H9 (cell line): Measurements from ENCODE around the gene ZNF134. TPM values are rescaled to one million over a fixed set of nuclear protein-coding genes. Genes with fewer than 3 reads are reported as not detected.
A peak's percentile ranks its signal among the peaks of the same experiment; 100 is the strongest.

Source experiments
- DNase-seq: peaks from one replicate; pipeline ENCODE4 v3.0.0-alpha.2; 2017
- H2AFZ ChIP-seq: one replicate; pipeline ENCODE4 v1.6.1; 2013; ENCODE audit warnings: mild to moderate bottlenecking, low read length, control low read depth, moderate library complexity
- H2AK5ac ChIP-seq: 2 replicates; pipeline ENCODE4 v1.6.1; 2013; ENCODE audit warnings: low read length, control low read depth, mixed read lengths; ENCODE audit not compliant: insufficient read length
- H2BK120ac ChIP-seq: one replicate; pipeline ENCODE4 v1.6.1; 2013; ENCODE audit warnings: low read depth, mild to moderate bottlenecking, low read length, control low read depth, inconsistent platforms; ENCODE audit not compliant: poor library complexity, severe bottlenecking
- H2BK12ac ChIP-seq: 2 replicates; pipeline ENCODE4 v1.6.1; 2013; ENCODE audit warnings: low read length, control low read depth, mixed read lengths, low read depth; ENCODE audit not compliant: insufficient read length
- H2BK15ac ChIP-seq: 2 replicates; pipeline ENCODE4 v1.6.1; 2013; ENCODE audit warnings: low read depth, low read length, control low read depth
- H2BK20ac ChIP-seq: one replicate; pipeline ENCODE4 v1.6.1; 2013; ENCODE audit warnings: low read depth, mild to moderate bottlenecking, low read length, control low read depth, inconsistent platforms; ENCODE audit not compliant: poor library complexity, severe bottlenecking
- H2BK5ac ChIP-seq: 2 replicates; pipeline ENCODE4 v1.6.1; 2013; ENCODE audit warnings: low read length, control low read depth, mixed read lengths; ENCODE audit not compliant: insufficient read length
- H3K14ac ChIP-seq: 2 replicates; pipeline ENCODE4 v1.6.1; 2013; ENCODE audit warnings: low read length, control low read depth; ENCODE audit not compliant: insufficient read depth
- H3K18ac ChIP-seq: 2 replicates; pipeline ENCODE4 v1.6.1; 2013; ENCODE audit warnings: low read depth, mild to moderate bottlenecking, mixed read lengths, low read length, control low read depth; ENCODE audit not compliant: insufficient read length
- H3K23ac ChIP-seq: 2 replicates; pipeline ENCODE4 v1.6.1; 2013; ENCODE audit warnings: low read length, control low read depth, mixed read lengths, low read depth; ENCODE audit not compliant: insufficient read length
- H3K23me2 ChIP-seq: 2 replicates; pipeline ENCODE4 v1.6.1; 2013; ENCODE audit warnings: low read depth, mild to moderate bottlenecking, mixed read lengths, low read length, control low read depth; ENCODE audit not compliant: insufficient read length, poor library complexity, severe bottlenecking
- H3K27ac ChIP-seq: 2 replicates; pipeline ENCODE4 v1.5.1; 2013; ENCODE audit warnings: low read length, control low read depth, mixed read lengths, low read depth; ENCODE audit not compliant: insufficient read length
- H3K27me3 ChIP-seq: 2 replicates; pipeline ENCODE4 v1.6.1; 2013; ENCODE audit warnings: low read length, control low read depth, inconsistent platforms; ENCODE audit not compliant: insufficient read depth
- H3K4ac ChIP-seq: 2 replicates; pipeline ENCODE4 v1.6.1; 2013; ENCODE audit warnings: low read depth, mild to moderate bottlenecking, control low read depth, inconsistent platforms, low read length, moderate library complexity
- H3K4me1 ChIP-seq: 2 replicates; pipeline ENCODE4 v1.6.1; 2013; ENCODE audit warnings: low read length, control low read depth, inconsistent platforms; ENCODE audit not compliant: insufficient read depth
- H3K4me2 ChIP-seq: 2 replicates; pipeline ENCODE4 v1.6.1; 2013; ENCODE audit warnings: low read length, control low read depth, mixed read lengths; ENCODE audit not compliant: insufficient read length, insufficient read depth
- H3K56ac ChIP-seq: 2 replicates; pipeline ENCODE4 v1.6.1; 2013; ENCODE audit warnings: low read depth, mild to moderate bottlenecking, mixed read lengths, low read length, control low read depth; ENCODE audit not compliant: insufficient read length
- H3K79me1 ChIP-seq: 2 replicates; pipeline ENCODE4 v1.6.1; 2013; ENCODE audit warnings: low read depth, mild to moderate bottlenecking, moderate library complexity, low read length, control low read depth, inconsistent platforms; ENCODE audit not compliant: insufficient read depth, poor library complexity, severe bottlenecking
- H3K79me2 ChIP-seq: 2 replicates; pipeline ENCODE4 v1.6.1; 2013; ENCODE audit warnings: low read length, control low read depth, inconsistent platforms; ENCODE audit not compliant: insufficient read depth
- H3K9ac ChIP-seq: 2 replicates; pipeline ENCODE4 v1.6.1; 2013; ENCODE audit warnings: low read length, control low read depth, mixed read lengths; ENCODE audit not compliant: insufficient read length; ENCODE audit errors: extremely low read depth
- H3K9me3 ChIP-seq: one replicate; pipeline ENCODE4 v1.6.1; 2013; ENCODE audit warnings: low read depth, low read length, inconsistent platforms; ENCODE audit not compliant: control insufficient read depth
- H3T11ph ChIP-seq: one replicate; pipeline ENCODE4 v1.6.1; 2013; ENCODE audit warnings: mild to moderate bottlenecking, low read length, control low read depth, inconsistent platforms
- H4K20me1 ChIP-seq: one replicate; pipeline ENCODE4 v1.6.1; 2013; ENCODE audit not compliant: control insufficient read depth, insufficient read length, insufficient read depth
- H4K5ac ChIP-seq: 2 replicates; pipeline ENCODE4 v1.6.1; 2013; ENCODE audit warnings: low read depth, mild to moderate bottlenecking, mixed read lengths, low read length, control low read depth; ENCODE audit not compliant: insufficient read length
- H4K8ac ChIP-seq: replicated peaks from 2 replicates; pipeline ENCODE4 v1.6.1; 2013; ENCODE audit warnings: low read length, control low read depth, mixed read lengths, low read depth; ENCODE audit not compliant: insufficient read length
- H4K91ac ChIP-seq: 2 replicates; pipeline ENCODE4 v1.6.1; 2013; ENCODE audit warnings: low read depth, mild to moderate bottlenecking, moderate library complexity, mixed read lengths, low read length, control low read depth; ENCODE audit not compliant: insufficient read length
- H3K27ac Mint-ChIP-seq, 3 experiments: 2 replicates in 2 of 3; 3 replicates in 1 of 3; pipeline ENCODE4 v1.8.0; 2020 to 2021; ENCODE audit warnings: mixed read lengths in 3 of 3, mild to moderate bottlenecking in 1 of 3, moderate library complexity in 1 of 3
- H3K27me3 Mint-ChIP-seq: 2 replicates; pipeline ENCODE4 v1.8.0; 2021; ENCODE audit warnings: low read depth, mild to moderate bottlenecking, moderate library complexity, mixed read lengths
- H3K36me3 Mint-ChIP-seq, 3 experiments: 2 replicates in 2 of 3; 3 replicates in 1 of 3; pipeline ENCODE4 v1.8.0; 2020 to 2021; ENCODE audit warnings: low read depth in 3 of 3, mixed read lengths in 3 of 3; ENCODE audit not compliant: insufficient read depth in 1 of 3
- H3K4me1 Mint-ChIP-seq, 2 experiments: 2 replicates each; pipeline ENCODE4 v1.8.0; 2020; ENCODE audit warnings: mixed read lengths in 2 of 2
- H3K4me3 Mint-ChIP-seq, 2 experiments: 2 replicates in 1 of 2; 3 replicates in 1 of 2; pipeline ENCODE4 v1.8.0; 2020 to 2021; ENCODE audit warnings: mild to moderate bottlenecking in 2 of 2, mixed read lengths in 2 of 2, moderate library complexity in 1 of 2
- H3K9me3 Mint-ChIP-seq, 2 experiments: 2 replicates in 1 of 2; 3 replicates in 1 of 2; pipeline ENCODE4 v1.8.0; 2020; ENCODE audit warnings: mild to moderate bottlenecking in 2 of 2, mixed read lengths in 2 of 2, moderate library complexity in 1 of 2
- CTCF ChIP-seq: fragments of 200-600 bp; sonication (generic); conservative IDR thresholded peaks from 3 replicates; pipeline ENCODE4 v1.8.0; 2021; ENCODE audit warnings: antibody characterized with exemption, mild to moderate bottlenecking
- WGBS: extraction: QIAGEN DNeasy Blood & Tissue Kit; methylation state at CpG from one replicate; pipeline ENCODE4 v1.1.7; 2013; ENCODE audit warnings: missing lambda C conversion rate, low lambda C conversion rate, mixed read lengths; ENCODE audit not compliant: insufficient read length; ENCODE audit errors: extremely low coverage; 5-methylcytosine and 5-hydroxymethylcytosine counted together
- total RNA-seq: library from RNA; stranded (reverse); gene quantifications from 2 replicates; pipeline ENCODE4 v1.2.1, GENCODE V29; 2021

The ZNF134 gene
- total RNA-seq, 1 experiment from 2014 or later, result 44.1 TPM

DNA sequence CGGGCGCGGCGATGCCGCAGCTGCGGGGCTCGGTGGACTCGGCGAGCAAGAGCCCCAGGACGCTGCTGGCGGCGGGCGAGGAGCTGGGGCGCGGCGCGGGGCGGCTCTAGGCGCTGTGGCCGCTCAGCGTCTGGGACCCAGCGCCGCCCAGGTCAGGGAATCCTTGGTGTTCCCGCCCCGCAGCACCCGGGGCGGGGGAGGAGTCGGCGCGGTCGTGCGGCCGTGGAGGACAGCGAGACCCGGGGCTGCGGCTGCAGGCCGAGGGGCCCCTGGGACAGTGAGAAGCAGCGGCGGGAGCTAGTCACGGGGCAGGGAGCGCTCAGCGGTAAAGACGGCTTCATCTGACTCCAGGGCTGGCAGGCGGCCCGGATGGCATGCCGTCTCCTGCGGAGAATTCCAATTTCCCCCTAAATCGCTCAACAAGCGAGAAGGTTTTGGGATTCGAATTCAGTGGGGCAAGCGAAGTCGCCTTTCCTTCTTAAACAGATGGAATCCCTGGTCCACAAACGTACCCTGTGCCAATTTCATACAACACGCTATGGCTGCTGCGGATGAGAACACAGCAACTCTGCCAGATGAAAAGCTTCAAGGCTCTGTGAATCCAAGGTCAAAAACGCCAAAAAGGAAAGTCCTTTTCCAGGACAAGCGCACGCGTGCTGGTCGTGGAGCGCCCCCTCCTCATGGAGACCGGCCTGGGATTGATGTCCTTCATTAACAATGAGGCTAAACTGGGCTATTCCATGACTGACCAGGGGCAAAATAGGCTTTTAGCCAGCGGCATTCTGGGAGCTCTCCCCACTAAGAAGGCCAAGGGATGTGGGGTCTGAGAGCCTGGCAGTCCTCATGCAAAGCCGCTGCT is 50.5 kb downstream of the ZNF134 start:
- H3K4me2 ChIP-seq, result peak overlapping the region; percentile 81
- no peak overlapping the region for H3K27ac ChIP-seq
- H2BK20ac ChIP-seq, result no peak overlapping the region
- H3K4me3 Mint-ChIP-seq, result peak overlapping the region; percentile 72 to 85
- no peak overlapping the region for H2BK12ac ChIP-seq
- H3K4me1 Mint-ChIP-seq, result peaks cover 12 to 13% of the 10 kb centered on the region in 2 experiments
- no peaks in the 10 kb centered on the region for H3K9me3 ChIP-seq
- no CpG with 5 or more reads among the region's 64 CpGs for WGBS
- H3K23ac ChIP-seq, result no peak overlapping the region
- no peak for TF ChIP-seq CTCF
- no peak overlapping the region for H2BK15ac ChIP-seq
- no peak overlapping the region for H3K56ac ChIP-seq
- H3K14ac ChIP-seq, result peak overlapping the region; percentile 37; the same call in 1 of the 2 replicates
- no peaks in the 10 kb centered on the region for H3K9me3 Mint-ChIP-seq
- H3K4me1 ChIP-seq, result peaks cover 3% of the 10 kb centered on the region; the same call in 1 of the 2 replicates
- no peak overlapping the region for H4K5ac ChIP-seq
- no peaks in the 10 kb centered on the region for H3K27me3 ChIP-seq
- no peak overlapping the region for H2BK5ac ChIP-seq
- DNase-seq, result peak; percentile 67
- no peak overlapping the region for H3K4ac ChIP-seq
- H4K91ac ChIP-seq, result no peak overlapping the region
- no peak overlapping the region for H2BK120ac ChIP-seq
- no peak overlapping the region for H4K8ac ChIP-seq
- H3K79me2 ChIP-seq, result no peaks in the 10 kb centered on the region
- H2AFZ ChIP-seq, result peak overlapping the region; percentile 24
- H3K23me2 ChIP-seq, result peaks cover 8% of the 10 kb centered on the region
- H3K9ac ChIP-seq, result no peak overlapping the region
- H3K27ac Mint-ChIP-seq, result peak overlapping the region in 1 of 3 experiments; percentile 57; a peak in 1 of 7 replicates
- no peaks in the 10 kb centered on the region for H3K79me1 ChIP-seq
- no peaks in the 10 kb centered on the region for H3K36me3 Mint-ChIP-seq
- no peak overlapping the region for H2AK5ac ChIP-seq
- H4K20me1 ChIP-seq, result no peaks in the 10 kb centered on the region
- peak overlapping the region; percentile 23 for H3K18ac ChIP-seq
- H3T11ph ChIP-seq, result no peak overlapping the region
- H3K27me3 Mint-ChIP-seq, result peaks cover 43% of the 10 kb centered on the region
